HG02798 (cell line): ENCODE data around the gene WDR33.
"Not testable (repeated sequence)": the region's sequence is repeated elsewhere in the genome, so short reads cannot be mapped to it uniquely, and the experiment has no call there.

Source experiments
- ATAC-seq: cut with Tn5 transposase; IDR thresholded peaks from one replicate; pipeline ENCODE4 v1.9.1; 2021; ENCODE audit warnings: mild to moderate bottlenecking; ENCODE audit not compliant: unreplicated experiment, poor library complexity

The WDR33 gene

DNA sequence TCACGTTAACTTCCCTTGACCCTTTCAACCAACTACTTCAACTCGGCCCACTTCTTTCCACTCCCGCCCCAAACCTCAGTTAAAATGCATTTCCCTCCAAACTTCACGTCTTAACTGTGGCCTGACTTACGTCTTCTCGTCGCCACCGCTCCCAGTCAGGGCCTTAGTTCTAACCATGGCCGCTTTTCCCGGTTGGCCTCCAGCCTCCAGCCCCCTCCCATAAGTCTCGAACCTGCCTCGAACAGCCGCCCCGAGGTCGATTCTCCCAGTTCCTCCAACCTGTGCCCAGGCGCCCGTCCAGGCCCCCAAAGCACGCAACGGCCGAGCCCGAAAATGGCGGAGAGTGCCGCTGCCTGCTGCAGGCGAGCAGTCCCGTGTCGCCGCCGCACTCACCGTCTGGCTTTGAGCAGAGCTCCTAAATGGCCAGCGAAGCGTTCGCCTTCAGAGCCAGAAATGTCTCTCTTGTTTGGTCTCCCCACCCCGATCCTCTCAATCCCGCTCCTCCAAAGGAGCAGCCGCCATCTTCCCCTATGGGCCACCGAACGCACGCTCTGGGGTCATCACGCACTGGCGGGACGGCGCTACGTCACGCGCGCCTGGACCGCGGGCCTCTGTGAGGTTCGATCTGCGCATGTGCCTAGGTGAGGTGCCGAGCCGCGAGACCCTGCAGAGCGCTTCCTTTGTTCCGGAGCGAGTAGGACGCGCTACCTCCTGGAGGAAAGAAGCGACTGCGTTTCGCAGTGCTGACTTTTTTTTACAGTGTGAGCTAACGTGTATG lies at the start of gene WDR33:
WDR33 (minus strand) TSS at position 553 of the 778 bp plus-strand sequence. CDS start 40,190 bp downstream, outside the sequence.
- peak; percentile 99 for ATAC-seq

DNA sequence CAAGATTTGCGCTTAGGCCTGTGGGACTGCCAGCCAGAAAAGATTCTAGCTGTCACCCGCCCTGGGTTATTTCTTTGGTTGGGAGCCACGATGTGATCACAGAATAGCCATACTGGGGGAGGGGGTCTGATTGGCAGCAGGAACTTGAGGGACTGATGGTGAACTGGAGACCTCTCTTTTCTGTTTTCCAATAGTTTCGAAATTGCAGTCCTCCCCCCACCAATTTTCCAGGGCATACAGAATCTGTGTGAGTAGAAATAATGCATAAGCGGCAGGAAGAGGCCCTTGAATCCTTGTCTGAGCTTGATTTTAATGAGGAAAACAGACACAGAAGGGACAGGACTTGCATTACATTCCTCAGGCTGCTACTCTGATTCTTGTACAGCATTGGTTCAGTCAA lies 49.2 kb upstream of the WDR33 start:
- no peak for ATAC-seq

DNA sequence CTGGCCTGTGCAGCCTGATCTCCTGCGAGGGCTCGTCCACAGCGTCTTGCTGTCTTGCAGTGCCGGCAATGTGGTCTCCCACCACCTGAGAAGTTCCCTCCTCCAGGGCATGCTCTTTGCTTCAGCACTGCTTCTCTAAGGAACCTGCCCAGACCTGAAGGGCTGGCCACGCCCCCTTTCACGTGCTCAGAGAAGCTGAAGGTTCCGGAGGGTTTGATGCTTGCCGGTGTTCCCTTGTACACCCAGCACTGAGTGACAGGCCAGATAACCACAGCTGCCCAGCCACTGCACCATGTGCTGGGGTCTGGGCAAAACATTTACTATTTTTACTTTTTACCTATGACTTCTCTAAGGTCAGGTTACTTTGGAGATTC lies 48.7 kb upstream of the WDR33 start:
- no peak for ATAC-seq

DNA sequence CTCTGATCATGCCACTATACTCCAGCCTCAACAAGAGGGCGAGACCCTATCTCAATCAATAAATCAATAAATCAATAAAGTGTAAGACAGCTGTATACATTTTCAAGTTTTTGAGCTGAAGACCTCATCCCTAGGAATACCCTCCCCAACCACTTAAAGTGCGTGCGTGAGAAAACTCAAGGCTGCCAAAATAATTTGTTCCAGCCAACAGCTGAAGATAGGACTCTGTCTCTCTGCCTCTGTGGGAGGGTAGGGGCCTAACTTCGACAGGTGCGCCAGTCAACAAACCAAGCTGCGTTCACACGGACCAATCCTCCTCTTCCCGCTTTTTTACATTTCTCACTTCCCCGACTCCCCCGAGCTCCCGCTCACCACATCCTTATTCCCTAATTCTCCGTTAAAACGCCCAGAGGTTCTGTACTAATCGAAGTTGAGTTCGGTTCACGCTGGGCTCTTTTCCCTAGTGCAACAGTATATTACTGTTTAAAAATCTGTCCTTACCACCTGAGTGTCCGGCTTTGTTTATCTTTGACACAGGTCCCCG lies 46.4 kb upstream of the WDR33 start:
- no peak for ATAC-seq

DNA sequence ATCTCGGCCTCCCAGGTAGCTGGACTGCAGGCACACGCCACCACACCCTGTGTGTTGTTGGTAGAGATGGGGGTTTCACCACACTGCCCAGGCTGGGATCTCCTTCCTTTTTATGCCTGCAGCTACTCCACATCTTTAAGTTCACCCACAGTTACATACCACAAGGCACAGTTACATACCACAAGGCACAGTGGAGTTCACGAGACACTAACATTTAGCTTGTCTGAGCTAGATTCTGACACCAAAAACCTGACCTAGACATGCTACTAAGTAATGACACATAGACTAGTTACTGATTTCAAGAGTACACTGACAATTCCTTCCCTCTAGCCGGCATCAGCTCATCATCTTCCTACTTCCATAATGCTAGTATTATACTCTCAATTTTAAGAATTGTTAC lies 42.7 kb upstream of the WDR33 start:
- ATAC-seq: no peak

DNA sequence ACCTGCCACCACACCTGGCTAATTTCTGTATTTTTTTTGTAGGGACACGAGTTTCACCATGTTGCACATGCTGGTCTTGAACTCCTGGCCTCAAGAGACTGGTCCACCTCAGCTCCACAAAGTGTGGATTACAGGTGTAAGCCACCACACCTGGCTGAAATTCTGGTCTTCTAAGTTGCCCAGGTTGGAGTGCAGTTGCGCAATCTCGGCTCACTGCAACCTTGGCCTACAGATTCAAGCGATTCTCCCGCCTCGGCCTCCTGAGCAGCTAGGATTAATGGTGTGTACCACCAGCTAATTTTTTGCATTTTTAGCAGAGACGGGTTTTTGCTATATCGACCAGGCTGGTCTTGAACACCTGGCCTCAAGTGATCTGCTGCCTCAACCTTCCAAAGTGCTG lies 41.4 kb upstream of the WDR33 start:
- no peak for ATAC-seq

DNA sequence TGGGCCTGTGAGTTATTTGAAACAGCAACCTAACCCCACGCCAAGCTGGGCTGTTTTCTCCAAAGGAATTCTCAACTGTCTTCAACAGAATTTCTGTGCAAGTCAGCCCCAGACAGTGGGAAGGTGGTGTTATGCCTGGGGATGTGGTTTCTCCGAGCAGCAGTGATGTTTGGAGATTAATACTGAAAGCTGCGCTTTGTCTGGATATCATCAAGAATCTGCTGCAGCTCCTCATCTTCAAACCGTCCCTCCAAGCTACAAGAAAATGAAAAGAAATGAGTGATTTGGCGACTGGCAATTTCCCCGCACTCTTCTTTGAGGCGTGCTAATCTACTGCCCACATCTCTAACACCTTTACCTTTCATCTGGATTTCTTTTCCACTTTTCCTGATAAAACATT lies 37.0 kb upstream of the WDR33 start:
- ATAC-seq: no peak

DNA sequence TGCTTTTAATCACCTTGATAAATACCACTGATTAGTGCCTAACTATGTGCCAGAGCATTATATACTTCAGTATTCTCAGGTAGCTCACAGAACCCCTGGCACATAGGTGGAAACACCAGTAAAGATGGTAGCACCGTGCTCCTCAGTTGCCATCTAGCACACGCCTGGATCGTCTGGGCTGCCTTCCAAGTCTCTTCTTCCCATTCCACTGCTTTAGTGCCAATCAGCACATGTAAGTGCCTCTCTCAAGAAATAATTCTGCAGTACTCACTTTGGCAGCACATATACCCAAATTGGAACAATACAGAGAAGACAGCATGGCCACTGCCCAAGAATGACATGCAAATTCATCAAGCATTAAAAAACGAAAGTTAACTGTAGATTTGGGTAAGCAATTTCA lies 34.0 kb upstream of the WDR33 start:
- no peak for ATAC-seq

DNA sequence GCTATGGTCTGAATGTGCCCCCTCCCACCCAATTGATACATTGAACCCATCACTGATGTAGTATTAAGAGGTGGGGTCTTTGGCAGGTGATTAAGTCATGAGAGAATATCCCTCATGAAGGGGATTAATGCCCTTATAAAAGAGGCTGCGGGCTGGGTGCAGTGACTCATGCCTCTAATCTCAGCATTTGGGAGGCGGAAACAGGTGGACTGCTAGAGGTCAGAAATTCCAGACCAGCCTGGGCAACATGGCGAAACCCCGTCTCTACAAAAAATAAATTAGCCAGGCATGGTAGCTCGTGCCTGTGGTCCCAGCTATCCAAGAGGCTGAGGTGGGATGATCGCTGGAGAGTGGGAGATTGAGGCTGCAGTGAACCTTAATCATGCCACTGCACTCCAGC lies 32.7 kb upstream of the WDR33 start:
- ATAC-seq: no peak

DNA sequence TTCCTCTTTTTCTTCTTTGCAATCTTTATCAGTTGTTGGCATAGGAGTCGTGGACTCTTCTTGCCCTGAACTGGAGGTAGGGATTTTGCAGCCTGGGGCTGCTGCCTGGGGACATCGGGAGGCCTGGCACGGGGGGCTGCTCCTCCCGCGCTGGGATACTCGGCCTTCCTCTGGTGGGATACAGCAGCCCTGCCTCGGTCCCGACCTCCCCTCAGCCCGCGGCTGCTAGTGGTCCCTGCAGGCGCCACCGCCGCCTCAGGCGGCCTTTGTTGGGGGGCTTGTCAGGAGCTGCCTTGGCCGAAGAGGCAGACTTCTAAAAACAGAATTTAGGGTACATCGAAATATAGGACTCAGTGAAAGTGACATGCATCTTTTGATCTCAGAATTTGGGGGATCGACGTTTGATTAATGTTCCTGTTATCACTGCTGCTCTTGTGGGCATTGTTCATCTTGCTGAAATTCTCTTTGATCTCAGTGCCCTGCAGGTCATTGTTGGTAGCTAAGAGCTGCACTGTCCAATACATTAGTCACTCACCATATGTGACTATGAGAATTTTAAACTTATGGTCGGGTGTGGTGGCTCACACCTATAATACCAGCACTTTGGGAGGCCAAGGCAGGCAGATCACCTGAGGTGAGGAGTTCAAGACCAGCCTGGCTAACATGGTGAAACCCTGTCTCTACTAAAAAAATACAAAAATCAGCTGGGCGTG lies 30.7 kb upstream of the WDR33 start:
- ATAC-seq: no peak

DNA sequence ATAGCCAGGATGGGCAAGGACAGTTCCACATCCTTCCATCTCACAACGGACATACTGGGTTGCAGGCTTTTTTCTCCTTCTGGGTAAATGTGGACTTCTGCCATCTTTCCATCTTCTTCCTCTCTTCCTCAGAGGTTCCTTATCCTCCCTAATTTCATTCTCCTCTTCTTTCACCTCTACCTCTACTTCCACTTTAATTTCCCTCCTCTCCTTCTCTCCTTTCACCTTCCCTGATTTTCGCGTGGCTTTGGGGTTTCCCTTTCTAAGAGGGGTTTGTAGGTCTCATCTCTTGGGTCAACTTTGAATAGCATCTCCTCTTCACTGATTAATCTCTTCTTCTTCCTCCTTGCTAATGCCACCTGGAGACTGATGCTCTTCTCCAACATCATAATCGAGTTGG lies 29.9 kb upstream of the WDR33 start:
- no peak for ATAC-seq

DNA sequence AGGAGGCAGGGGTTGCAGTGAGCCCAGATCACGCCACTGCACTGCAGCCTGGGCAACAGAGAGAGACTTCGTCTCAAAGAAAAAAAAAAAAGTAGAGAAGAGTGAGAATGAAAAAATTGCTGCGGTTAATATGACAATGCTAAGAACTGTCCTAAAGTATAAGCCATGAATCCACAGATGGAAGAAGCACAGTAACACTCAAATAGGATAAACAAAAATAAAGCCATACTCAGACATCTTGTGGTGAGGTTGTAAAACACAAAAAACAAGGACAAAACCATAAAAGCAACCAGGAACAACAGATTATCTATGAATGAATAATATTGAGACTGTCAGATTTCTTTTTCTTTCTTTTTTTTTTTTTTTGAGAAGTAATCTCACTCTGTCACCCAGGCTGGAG lies 24.0 kb upstream of the WDR33 start:
- no peak for ATAC-seq

DNA sequence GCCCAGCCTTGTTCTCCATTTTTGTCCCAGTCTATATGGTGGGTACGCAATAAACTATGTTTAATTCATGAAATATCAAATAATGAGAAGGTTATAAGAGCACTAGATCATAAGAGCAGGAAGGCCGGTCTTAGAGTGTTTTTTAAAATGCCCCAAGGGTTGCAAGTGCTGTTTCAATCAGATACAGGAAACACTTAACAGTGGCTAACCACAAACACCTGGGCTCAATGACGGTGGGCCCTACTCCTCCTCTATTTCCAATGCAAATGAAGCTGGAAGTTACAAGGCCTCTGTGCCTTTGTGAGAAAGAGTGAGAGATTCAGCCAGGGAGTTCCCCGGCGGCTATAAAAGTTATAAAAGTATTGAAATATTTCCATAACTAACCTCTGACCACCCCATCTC lies 18.9 kb upstream of the WDR33 start:
- peak; percentile 98 for ATAC-seq

DNA sequence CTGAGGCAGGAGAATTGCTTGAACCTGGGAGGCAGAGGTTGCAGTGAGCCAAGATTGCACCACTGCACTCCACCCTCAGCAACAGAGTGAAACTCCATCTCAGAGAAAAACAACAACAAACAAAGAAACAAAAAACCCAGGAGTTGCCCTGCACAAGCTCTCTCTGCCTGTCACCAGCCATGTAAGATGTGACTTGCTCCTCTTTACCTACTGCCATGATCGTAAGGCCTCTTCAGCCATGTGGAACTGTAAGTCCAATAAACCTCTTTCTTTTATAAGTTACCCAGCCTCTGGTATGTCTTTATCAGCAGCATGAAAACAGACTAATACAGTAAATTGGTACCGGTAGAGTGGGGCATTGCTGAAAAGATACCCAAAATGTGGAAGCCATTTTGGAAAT lies 15.7 kb upstream of the WDR33 start:
- not testable (repeated sequence) for ATAC-seq

DNA sequence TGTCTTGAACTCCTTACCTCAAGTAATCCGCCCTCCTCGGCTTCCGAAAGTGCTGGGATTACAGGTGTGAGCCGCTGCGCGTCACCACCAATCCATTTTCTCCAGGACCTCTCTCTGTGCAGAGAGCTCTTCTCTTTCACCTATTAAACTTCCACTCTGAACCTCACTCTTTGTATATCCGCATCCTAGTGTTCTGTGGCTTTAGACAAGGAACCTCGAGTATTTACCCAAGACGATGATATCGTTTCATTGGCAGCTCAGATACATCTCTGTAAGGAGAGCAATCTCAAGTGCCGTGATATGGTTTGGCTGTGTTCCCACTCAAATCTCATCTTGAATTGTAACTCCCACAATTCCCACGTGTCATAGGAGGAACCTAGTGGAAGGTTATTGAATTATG lies 15.1 kb upstream of the WDR33 start:
- no peak for ATAC-seq

DNA sequence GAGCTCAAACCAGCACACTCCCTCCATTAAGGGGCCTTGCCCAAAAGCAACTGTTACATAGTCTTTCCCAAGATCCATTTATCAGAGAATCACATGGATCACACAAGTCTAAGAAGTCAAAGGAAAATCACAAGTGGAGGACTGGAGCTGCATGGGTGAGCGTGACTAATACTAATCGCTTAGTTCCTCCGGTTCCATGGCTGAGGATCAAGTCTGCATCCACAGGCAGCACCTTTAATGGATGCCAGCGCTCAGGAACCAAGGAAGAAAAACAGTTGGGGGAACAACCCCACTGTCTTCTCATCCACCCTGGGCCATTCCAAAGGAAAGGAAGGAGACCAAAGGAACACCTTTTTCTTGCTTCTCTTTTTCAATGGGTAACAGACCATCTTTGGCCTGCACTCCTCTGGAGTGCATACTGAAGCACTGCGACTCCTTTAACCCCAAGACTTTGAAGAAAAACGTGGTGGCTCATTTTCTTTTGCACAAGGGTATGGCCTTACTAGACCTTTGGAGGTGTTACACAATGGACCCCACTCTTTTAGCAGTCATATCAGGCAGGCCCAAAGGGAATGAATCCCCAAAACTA lies 9.2 kb upstream of the WDR33 start:
- ATAC-seq: no peak

DNA sequence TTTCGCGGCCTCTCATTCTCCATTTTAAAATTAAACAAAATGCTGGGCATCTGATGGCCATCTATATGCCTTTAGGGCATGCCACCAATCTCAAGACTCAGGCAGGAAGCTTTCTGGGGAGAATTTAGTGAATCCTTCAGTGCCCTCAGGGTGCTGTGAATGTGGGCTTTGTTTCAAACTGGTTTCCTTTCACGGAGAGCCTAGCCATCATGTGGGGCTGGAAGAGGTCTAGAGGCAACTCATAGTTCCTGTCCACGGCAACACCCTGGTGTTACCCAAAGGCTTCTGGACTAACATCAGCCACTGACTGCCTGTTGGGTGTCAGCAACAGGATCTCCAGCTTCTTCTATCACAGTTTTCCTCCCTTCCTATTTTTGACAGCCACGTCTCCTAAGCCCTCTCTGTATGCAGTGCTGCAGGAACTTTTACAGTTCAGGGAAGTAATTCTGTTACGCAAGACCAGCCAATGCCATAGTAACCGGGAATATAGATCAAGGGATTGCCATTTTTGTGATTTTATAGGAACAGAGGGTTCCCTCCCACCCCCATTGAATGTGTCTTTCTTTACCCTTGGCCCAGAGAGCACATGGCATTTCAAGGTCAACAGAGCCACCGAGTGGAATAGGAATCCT lies 7.9 kb upstream of the WDR33 start:
- ATAC-seq: no peak

DNA sequence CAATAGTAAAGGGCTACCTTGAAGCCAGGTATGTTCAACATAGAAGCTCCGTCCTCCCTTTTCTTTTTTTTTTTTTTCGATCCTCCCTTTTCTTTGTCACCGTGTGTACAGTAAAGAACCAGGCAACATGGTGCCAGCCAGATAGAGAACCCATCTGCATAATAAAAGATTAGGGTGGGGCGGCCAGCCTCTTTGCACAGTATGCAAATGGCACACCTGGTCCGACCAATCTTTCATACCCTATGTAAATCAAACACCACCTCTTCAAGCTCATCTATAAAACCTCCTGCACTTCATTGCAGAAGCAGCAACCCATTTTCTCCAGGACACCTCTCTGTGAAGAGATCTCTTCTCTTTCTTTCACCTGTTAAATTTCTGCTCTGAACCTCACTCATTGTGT lies 7.3 kb upstream of the WDR33 start:
- no peak for ATAC-seq

DNA sequence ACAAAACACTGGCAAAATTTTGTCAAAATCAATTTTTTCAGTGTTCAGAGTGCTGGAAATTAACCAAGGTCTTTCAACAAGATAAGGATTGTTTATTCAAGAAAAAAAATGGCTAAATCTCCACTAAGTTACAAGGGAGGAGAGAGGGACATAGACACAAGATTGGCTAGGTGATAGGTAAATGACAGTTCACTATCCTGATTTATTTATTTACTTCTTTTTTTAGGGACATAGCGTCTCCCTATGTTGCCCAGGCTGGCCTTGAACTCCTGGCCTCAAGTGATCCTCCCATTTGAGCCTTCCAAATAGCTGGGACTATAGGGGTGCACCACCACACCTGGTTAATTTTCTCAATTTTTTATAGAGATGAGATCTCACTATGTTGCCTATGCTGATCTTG lies 3.7 kb upstream of the WDR33 start:
- no peak for ATAC-seq

DNA sequence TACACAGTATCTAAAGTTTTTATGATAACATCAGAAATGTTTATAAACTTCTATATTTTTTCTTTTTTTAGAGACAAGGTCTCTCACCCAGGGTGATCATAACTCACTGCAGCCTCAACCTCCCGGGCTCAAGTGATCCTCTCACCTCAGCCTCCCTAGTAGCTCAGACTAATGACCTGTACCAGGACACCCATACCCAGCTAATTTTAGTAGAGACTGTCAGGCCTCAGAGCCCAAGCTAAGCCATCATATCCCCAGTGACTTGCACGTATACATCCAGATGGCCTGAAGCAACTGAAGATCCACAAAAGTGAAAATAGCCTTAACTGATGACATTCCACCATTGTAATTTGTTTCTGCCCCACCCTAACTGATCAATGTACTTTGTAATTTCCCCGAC lies 1.5 kb upstream of the WDR33 start:
- not testable (repeated sequence) for ATAC-seq
